AG04450 (cell line): ENCODE results near the gene CFAP53. TPM values are rescaled to one million over a fixed set of nuclear protein-coding genes. Genes with fewer than 3 reads are reported as not detected.
A peak's percentile ranks its signal among the peaks of the same experiment; 100 is the strongest.

Experiments
- CTCF ChIA-PET: fragments of 300-600, 350-600 bp; formaldehyde crosslinking; extraction: SDS; loops from one replicate; lab custom pipeline; 2022; ENCODE audit warnings: antibody characterized with exemption, inconsistent platforms; lab: Charles Lee
- POLR2A ChIA-PET: fragments of 350-600 bp; formaldehyde crosslinking; extraction: SDS; loops from one replicate; lab custom pipeline; 2021; ENCODE audit warnings: antibody characterized with exemption, inconsistent platforms; lab: Yijun Ruan, JAX
- DNase-seq: peaks from one replicate; pipeline ENCODE4 v3.0.0-alpha.2; 2011; ENCODE audit warnings: low read depth, low spot score
- H3K27ac ChIP-seq: one replicate; pipeline ENCODE4 v1.5.1; 2012; ENCODE audit warnings: low read depth, low read length, control low read depth
- H3K27me3 ChIP-seq: one replicate; pipeline ENCODE4 v1.6.0; 2012; ENCODE audit warnings: low read length; ENCODE audit not compliant: control insufficient read depth, insufficient read depth
- H3K4me3 ChIP-seq: 2 replicates; pipeline ENCODE4 v1.5.1; 2011; ENCODE audit warnings: mild to moderate bottlenecking, low read depth, low read length, control low read depth
- H3K9me3 ChIP-seq: 2 replicates; pipeline ENCODE4 v1.5.1; 2012; ENCODE audit warnings: low read length; ENCODE audit not compliant: control insufficient read depth, insufficient read depth
- CTCF ChIP-seq: IDR thresholded peaks from 2 replicates; pipeline ENCODE4 v1.5.1; 2011; ENCODE audit warnings: low read depth, low read length, control low read depth, inconsistent platforms
- polyA plus RNA-seq: library from polyadenylated mRNA; depleted of rRNA; stranded (reverse); fragments of >200 nt; gene quantifications from 2 replicates; pipeline ENCODE4 v1.2.3, GENCODE V29; 2011

Gene CFAP53
- polyA plus RNA-seq, 1 experiment = 0.26 TPM

GRCh38 chr18:50307400-50307737, 41.1 kb upstream of the CFAP53 start:
- ChIA-PET CTCF (interaction anchor here (0.5 kb wide), 1 partner anchor 220 kb away, joined by 4 read pairs; no protein-coding TSS in a partner anchor), POLR2A (interaction anchor here (1.4 kb wide), 1 partner anchor 9 kb away, joined by 5 read pairs; no protein-coding TSS in a partner anchor)
- TF ChIP-seq CTCF = no peak
- Histone ChIP-seq H3K27ac (no peak overlapping the region), H3K27me3 (peaks cover 3% of the 10 kb centered on the region), H3K4me3 (peak overlapping the region; percentile 70), H3K9me3 (no peaks in the 10 kb centered on the region)
- DNase-seq = no peak

GRCh38 chr18:50306944-50307343, 40.6 kb upstream of the CFAP53 start:
- no peak for TF ChIP-seq CTCF
- DNase-seq = no peak
- ChIA-PET POLR2A (interaction anchor here (1.4 kb wide), 1 partner anchor 9 kb away, joined by 5 read pairs; no protein-coding TSS in a partner anchor), CTCF (interaction anchor here (0.5 kb wide), 1 partner anchor 220 kb away, joined by 4 read pairs; no protein-coding TSS in a partner anchor)
- Histone ChIP-seq H3K9me3 (no peaks in the 10 kb centered on the region), H3K4me3 (no peak overlapping the region; the same call in 1 of the 2 replicates), H3K27me3 (peaks cover 3% of the 10 kb centered on the region), H3K27ac (no peak overlapping the region)

GRCh38 chr18:50301074-50301473, 34.8 kb upstream of the CFAP53 start:
- no peak for DNase-seq
- Histone ChIP-seq H3K9me3 (peaks cover 4% of the 10 kb centered on the region; the same call in 1 of the 2 replicates), H3K27ac (no peak overlapping the region), H3K27me3 (peaks cover 21% of the 10 kb centered on the region), H3K4me3 (no peak overlapping the region)
- CTCF ChIA-PET = no interaction called here
- no peak for TF ChIP-seq CTCF
- POLR2A ChIA-PET = no interaction called here

- DNase-seq = no peak
- POLR2A ChIA-PET = no interaction called here
- CTCF ChIA-PET = interaction anchor here (2.1 kb wide), 1 partner anchor 57 kb away, joined by 6 read pairs; no protein-coding TSS in a partner anchor
- TF ChIP-seq CTCF = no peak
- Histone ChIP-seq H3K4me3 (no peak overlapping the region), H3K9me3 (peaks cover 4% of the 10 kb centered on the region; the same call in 1 of the 2 replicates), H3K27ac (no peak overlapping the region), H3K27me3 (peaks cover 23% of the 10 kb centered on the region)
Observed at GRCh38 chr18:50299626-50300388, 33.5 kb upstream of the CFAP53 start.
